Fibroblast of lung (primary cell): Measurements from ENCODE around the gene RTN4. TPM values are rescaled to one million over a fixed set of nuclear protein-coding genes. Genes with fewer than 3 reads are reported as not detected.

Experiments
- DNase-seq, 2 donors: peaks; one replicate each; pipeline versions ENCODE4 v3.0.0 to v3.0.0-alpha.2; 2010; ENCODE audit warnings: low read depth in 2 of 2
- H2AFZ ChIP-seq: 2 replicates; pipeline ENCODE4 v1.5.1; 2012; ENCODE audit warnings: low read length, control low read depth, inconsistent platforms
- H3K27ac ChIP-seq: 2 replicates; pipeline ENCODE4 v1.5.1; 2011; ENCODE audit warnings: low read length, control low read depth; ENCODE audit not compliant: insufficient read depth
- H3K27me3 ChIP-seq: 2 replicates; pipeline ENCODE4 v1.5.1; 2011; ENCODE audit warnings: mild to moderate bottlenecking, low read length; ENCODE audit not compliant: control insufficient read depth, insufficient read depth
- H3K36me3 ChIP-seq: 2 replicates; pipeline ENCODE4 v1.5.1; 2011; ENCODE audit warnings: low read length; ENCODE audit not compliant: control insufficient read depth, insufficient read depth
- H3K4me1 ChIP-seq: 2 replicates; pipeline ENCODE4 v1.5.1; 2011; ENCODE audit warnings: low read length; ENCODE audit not compliant: control insufficient read depth, insufficient read depth; ENCODE audit errors: extremely low read depth
- H3K4me2 ChIP-seq: 2 replicates; pipeline ENCODE4 v1.5.1; 2011; ENCODE audit warnings: low read length, control low read depth; ENCODE audit not compliant: insufficient read depth; ENCODE audit errors: extremely low read depth
- H3K4me3 ChIP-seq, 4 experiments: fragments of 200-600 bp in 1 of 4; sonication (generic) in 1 of 4; replicated peaks in 1 of 4; 2 replicates each; pipeline ENCODE4 v1.5.1; 2011 to 2016; ENCODE audit warnings: low read length in 4 of 4, low read depth in 3 of 4, mild to moderate bottlenecking in 3 of 4, control low read depth in 2 of 4, inconsistent platforms in 1 of 4, mixed read lengths in 1 of 4; ENCODE audit not compliant: insufficient read depth in 1 of 4; ENCODE audit errors: control extremely low read depth in 1 of 4
- H3K79me2 ChIP-seq: 2 replicates; pipeline ENCODE4 v1.5.1; 2012; ENCODE audit warnings: mild to moderate bottlenecking, low read length, inconsistent platforms; ENCODE audit not compliant: control insufficient read depth, insufficient read depth
- H3K9ac ChIP-seq: 2 replicates; pipeline ENCODE4 v1.5.1; 2011; ENCODE audit warnings: mild to moderate bottlenecking, low read length, control low read depth; ENCODE audit not compliant: insufficient read depth
- H3K9me3 ChIP-seq: 2 replicates; pipeline ENCODE4 v1.5.1; 2012; ENCODE audit warnings: low read depth, low read length; ENCODE audit not compliant: control insufficient read depth, insufficient read depth
- H4K20me1 ChIP-seq: 2 replicates; pipeline ENCODE4 v1.5.1; 2011; ENCODE audit warnings: low read length; ENCODE audit not compliant: control insufficient read depth, insufficient read depth; ENCODE audit errors: extremely low read depth
- CTCF ChIP-seq, 2 donors: IDR thresholded peaks in 1 of 2; conservative IDR thresholded peaks in 1 of 2; 1 replicate in 1 of 2; 2 replicates in 1 of 2; pipeline ENCODE4 v1.5.1; 2011 to 2012; ENCODE audit warnings: low read length in 2 of 2, control low read depth in 1 of 2, inconsistent platforms in 1 of 2, low read depth in 1 of 2, mild to moderate bottlenecking in 1 of 2
- EZH2 ChIP-seq: IDR thresholded peaks from 2 replicates; pipeline ENCODE4 v1.5.1; 2012; ENCODE audit warnings: low read length, control low read depth, mild to moderate bottlenecking; ENCODE audit errors: missing control alignments
- polyA plus RNA-seq, 2 donors: library from polyadenylated mRNA; depleted of rRNA in 1 of 2; stranded (reverse) in 1 of 2; unstranded in 1 of 2; fragments of >200 nt; gene quantifications; 2 replicates each; pipeline ENCODE4 v1.2.1, GENCODE V29; 2011 to 2012; ENCODE audit warnings: missing spikeins in 1 of 2
- total RNA-seq: library from RNA; depleted of rRNA; stranded (reverse); fragments of >200 nt; gene quantifications from 2 replicates; pipeline ENCODE4 v1.2.1, GENCODE V29; 2014

Gene RTN4
- total and polyA plus RNA-seq, 2 donors (not counting 1 experiment from before 2014, with no cell fraction given): 560 to 1,326 TPM

DNA sequence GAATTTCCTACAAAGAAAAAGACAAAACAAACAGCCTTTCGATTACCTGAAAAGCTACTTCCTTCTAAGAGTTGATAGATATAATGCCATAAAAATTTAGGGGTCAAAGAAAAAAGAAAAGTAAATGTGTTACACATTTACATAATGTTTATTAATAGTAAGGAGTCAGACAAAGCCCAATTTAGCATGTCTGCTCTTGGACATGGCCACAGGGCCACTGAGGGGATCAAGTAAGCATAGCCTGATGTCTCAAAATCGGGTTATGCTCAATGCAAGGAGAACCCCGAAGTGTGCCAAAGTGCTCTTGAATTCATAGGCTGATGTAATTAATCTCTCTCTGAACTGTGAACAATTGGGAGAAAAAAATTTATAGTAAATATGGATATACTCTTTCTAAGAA is 61.6 kb downstream of the RTN4 start:
- no peak overlapping the region for H2AFZ ChIP-seq
- H3K4me3 ChIP-seq: no peak overlapping the region
- H3K4me2 ChIP-seq: no peak overlapping the region
- peaks cover 10% of the 10 kb centered on the region for H3K4me1 ChIP-seq
- H3K27me3 ChIP-seq: no peaks in the 10 kb centered on the region
- DNase-seq: no peak
- no peak overlapping the region for H3K9ac ChIP-seq
- no peak overlapping the region for H3K27ac ChIP-seq
- peaks cover 2% of the 10 kb centered on the region for H3K36me3 ChIP-seq
- peaks cover 11% of the 10 kb centered on the region for H4K20me1 ChIP-seq
- H3K79me2 ChIP-seq: peaks cover 97% of the 10 kb centered on the region
- TF ChIP-seq EZH2: no peak
- TF ChIP-seq CTCF (conservative IDR thresholded peaks at IDR 0.05 in 1 of 2, IDR thresholded peaks at IDR 0.05 in 1 of 2; ENCODE audit: low read depth in 1 of 2, low read length in 2 of 2): no peak
- no peaks in the 10 kb centered on the region for H3K9me3 ChIP-seq

DNA sequence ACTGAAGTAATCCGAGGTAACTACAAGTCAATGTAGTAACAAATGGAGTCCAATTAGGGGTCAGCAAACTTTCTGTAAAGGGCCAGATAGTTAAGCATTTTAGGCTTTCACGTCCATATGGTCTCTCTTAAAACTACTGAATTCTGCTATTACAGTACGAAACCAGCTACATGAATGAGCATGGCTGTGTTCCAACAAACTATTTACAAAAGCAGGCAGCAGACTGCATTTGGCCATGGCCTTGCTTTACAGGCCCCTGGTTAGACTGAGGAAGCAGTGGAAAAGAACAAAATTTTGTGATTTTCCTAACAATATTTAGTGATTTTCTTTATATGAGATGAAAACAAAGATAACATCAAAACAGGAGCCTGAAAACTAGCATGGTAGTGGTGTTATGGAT is 64.0 kb downstream of the RTN4 start:
- Histone ChIP-seq H3K36me3 (peaks cover 9% of the 10 kb centered on the region), H3K9me3 (no peaks in the 10 kb centered on the region), H3K79me2 (peaks cover 98% of the 10 kb centered on the region), H3K4me1 (peaks cover 13% of the 10 kb centered on the region), H3K4me3 (no peak overlapping the region), H3K27ac (no peak overlapping the region), H3K27me3 (no peaks in the 10 kb centered on the region), H3K4me2 (no peak overlapping the region), H2AFZ (no peak overlapping the region), H4K20me1 (peaks cover 12% of the 10 kb centered on the region), H3K9ac (no peak overlapping the region)
- peak in 1 of 2 donors; percentile 76 for DNase-seq
- TF ChIP-seq CTCF (conservative IDR thresholded peaks at IDR 0.05 in 1 of 2, IDR thresholded peaks at IDR 0.05 in 1 of 2; ENCODE audit: low read depth in 1 of 2, low read length in 2 of 2) (no peak), EZH2 (no peak)

DNA sequence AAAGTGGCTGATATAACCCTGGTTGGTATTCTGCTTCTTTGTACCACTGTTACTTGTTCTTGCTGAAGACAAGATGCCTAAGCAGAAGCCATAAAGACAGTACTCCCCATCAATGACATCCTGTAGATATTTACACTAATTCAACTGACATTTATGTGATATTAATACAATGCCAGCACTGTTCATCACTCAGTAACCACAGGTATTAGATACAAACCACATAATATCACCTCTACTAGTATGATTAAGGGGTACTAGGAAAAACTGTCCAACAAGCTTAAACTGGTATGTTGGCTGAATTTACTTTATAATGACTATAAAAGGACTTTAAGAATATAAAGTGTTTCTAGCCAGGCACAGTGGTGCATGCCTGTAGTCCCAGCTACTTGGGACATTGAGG is 65.8 kb downstream of the RTN4 start:
- H4K20me1 ChIP-seq: peaks cover 13% of the 10 kb centered on the region
- peak overlapping the region; percentile 25 for H3K4me2 ChIP-seq
- DNase-seq: peak in 1 of 2 donors; percentile 63
- no peak overlapping the region for H2AFZ ChIP-seq
- no peak overlapping the region for H3K9ac ChIP-seq
- peaks cover 14% of the 10 kb centered on the region for H3K36me3 ChIP-seq
- peaks cover 97% of the 10 kb centered on the region for H3K79me2 ChIP-seq
- TF ChIP-seq CTCF (conservative IDR thresholded peaks at IDR 0.05 in 1 of 2, IDR thresholded peaks at IDR 0.05 in 1 of 2; ENCODE audit: low read depth in 1 of 2, low read length in 2 of 2): no peak
- TF ChIP-seq EZH2: no peak
- H3K4me1 ChIP-seq: peaks cover 14% of the 10 kb centered on the region
- H3K27me3 ChIP-seq: no peaks in the 10 kb centered on the region
- H3K9me3 ChIP-seq: no peaks in the 10 kb centered on the region
- peak overlapping the region in 1 of 4 experiments; percentile 5 for H3K4me3 ChIP-seq
- H3K27ac ChIP-seq: no peak overlapping the region
